Liver (tissue), 9 donors: ENCODE measurements around the gene GRAMD2A. TPM values are rescaled to one million over a fixed set of nuclear protein-coding genes. Genes with fewer than 3 reads are reported as not detected.

ENCODE experiments used
- DNase-seq: peaks from one replicate; pipeline ENCODE4 v3.0.0-alpha.2; 2017; ENCODE audit warnings: low spot score
- H3K27ac ChIP-seq, 2 donors: one replicate each; pipeline ENCODE4 v1.7.0; 2013; ENCODE audit warnings: inconsistent platforms in 2 of 2, low read length in 2 of 2, control low read depth in 1 of 2, low read depth in 1 of 2, mild to moderate bottlenecking in 1 of 2
- H3K27me3 ChIP-seq, 4 donors: one replicate each; pipeline versions ENCODE4 v1.6.1 to v1.7.0; 2013; ENCODE audit warnings: low read length in 3 of 4, inconsistent platforms in 1 of 4, mild to moderate bottlenecking in 1 of 4, moderate library complexity in 1 of 4; ENCODE audit not compliant: control insufficient read depth in 4 of 4, insufficient read depth in 4 of 4
- H3K36me3 ChIP-seq, 4 donors: one replicate each; pipeline versions ENCODE4 v1.6.1 to v1.7.0; 2013; ENCODE audit warnings: low read length in 3 of 4, mild to moderate bottlenecking in 3 of 4, low read depth in 1 of 4, moderate library complexity in 1 of 4; ENCODE audit not compliant: control insufficient read depth in 4 of 4, insufficient read depth in 3 of 4
- H3K4me1 ChIP-seq, 4 donors: one replicate each; pipeline versions ENCODE4 v1.6.1 to v1.7.0; 2013; ENCODE audit warnings: low read length in 3 of 4, mild to moderate bottlenecking in 3 of 4, moderate library complexity in 1 of 4; ENCODE audit not compliant: control insufficient read depth in 4 of 4, insufficient read depth in 4 of 4
- H3K4me3 ChIP-seq, 3 donors: one replicate each; pipeline versions ENCODE4 v1.6.1 to v1.7.0; 2013; ENCODE audit warnings: low read length in 3 of 3, control low read depth in 1 of 3, low read depth in 1 of 3, mild to moderate bottlenecking in 1 of 3
- H3K9ac ChIP-seq, 2 donors: one replicate each; pipeline ENCODE4 v1.7.0; 2013; ENCODE audit warnings: low read length in 2 of 2, mild to moderate bottlenecking in 2 of 2, moderate library complexity in 2 of 2, control low read depth in 1 of 2, low read depth in 1 of 2
- H3K9me3 ChIP-seq, 4 donors: one replicate each; pipeline versions ENCODE4 v1.6.1 to v1.7.0; 2013; ENCODE audit warnings: low read length in 3 of 4; ENCODE audit not compliant: control insufficient read depth in 4 of 4
- EGR1 ChIP-seq, 2 donors: IDR thresholded peaks; 2 replicates each; pipeline ENCODE4 v1.6.1; 2016 to 2018; ENCODE audit warnings: antibody characterized with exemption in 2 of 2, low read depth in 2 of 2
- FOXA1 ChIP-seq: IDR thresholded peaks from 2 replicates; pipeline ENCODE4 v1.6.1; 2016; ENCODE audit warnings: antibody characterized with exemption
- FOXA2 ChIP-seq: IDR thresholded peaks from 2 replicates; pipeline ENCODE4 v1.6.1; 2016; ENCODE audit warnings: antibody characterized with exemption
- GABPA ChIP-seq, 2 donors: IDR thresholded peaks in 1 of 2; conservative IDR thresholded peaks in 1 of 2; 2 replicates each; pipeline ENCODE4 v1.6.1; 2016; ENCODE audit warnings: antibody characterized with exemption in 2 of 2, mild to moderate bottlenecking in 1 of 2, moderate library complexity in 1 of 2
- HNF4A ChIP-seq, 2 donors: conservative IDR thresholded peaks; 2 replicates each; pipeline ENCODE4 v1.6.1; 2016; ENCODE audit warnings: antibody characterized with exemption in 2 of 2, mild to moderate bottlenecking in 2 of 2
- HNF4G ChIP-seq: IDR thresholded peaks from 2 replicates; pipeline ENCODE4 v1.6.1; 2016; ENCODE audit warnings: antibody characterized with exemption
- JUND ChIP-seq, 2 donors: IDR thresholded peaks; 2 replicates each; pipeline ENCODE4 v1.6.1; 2016; ENCODE audit warnings: antibody characterized with exemption in 2 of 2
- NR2F2 ChIP-seq: IDR thresholded peaks from 2 replicates; pipeline ENCODE4 v1.6.1; 2016; ENCODE audit warnings: antibody characterized with exemption
- RAD21 ChIP-seq, 2 donors: IDR thresholded peaks; 2 replicates each; pipeline ENCODE4 v1.6.1; 2016; ENCODE audit warnings: antibody characterized with exemption in 2 of 2, mild to moderate bottlenecking in 2 of 2
- RXRA ChIP-seq, 2 donors: IDR thresholded peaks; 2 replicates each; pipeline ENCODE4 v1.6.1; 2017 to 2018; ENCODE audit warnings: antibody characterized with exemption in 2 of 2, mild to moderate bottlenecking in 1 of 2
- TAF1 ChIP-seq: conservative IDR thresholded peaks from 2 replicates; pipeline ENCODE4 v1.6.1; 2016; ENCODE audit warnings: antibody characterized with exemption, mild to moderate bottlenecking
- WGBS: extraction: QIAGEN DNeasy Blood & Tissue Kit; methylation state at CpG from one replicate; pipeline ENCODE4 v1.1.7; 2013; 5-methylcytosine and 5-hydroxymethylcytosine counted together
- polyA plus RNA-seq, 2 donors: library from polyadenylated mRNA; stranded (reverse) in 1 of 2; unstranded in 1 of 2; fragments of 200-250 nt in 1 of 2; fragments of >200 nt in 1 of 2; fragmentation: Nextera tagmentation in 1 of 2; extraction: Ambion mirVana in 1 of 2; gene quantifications; one replicate each; pipeline versions ENCODE4 v1.2.1 to v1.2.3, GENCODE V29; 2013 to 2015
- total RNA-seq, 2 donors: library from RNA; depleted of rRNA; stranded (reverse); fragments of >200 nt; gene quantifications; one replicate each; pipeline ENCODE4 v1.2.3, GENCODE V29; 2014
- TF ChIP-seq, protein P1 (sequence below): IDR thresholded peaks from 2 replicates; pipeline ENCODE4 v1.6.1; 2016; ENCODE audit warnings: antibody characterized with exemption, mild to moderate bottlenecking
- TF ChIP-seq, protein P2 (sequence below): IDR thresholded peaks from 2 replicates; pipeline ENCODE4 v1.6.1; 2016; ENCODE audit warnings: antibody characterized with exemption
- TF ChIP-seq, protein P3 (sequence below): fragments of 150-350 bp; IDR thresholded peaks from 2 replicates; pipeline ENCODE4 v1.5.1; 2017; ENCODE audit warnings: improper control_type of control experiment, low read depth, low read length; ENCODE audit not compliant: missing input control
- TF ChIP-seq, protein P4 (sequence below): IDR thresholded peaks from 2 replicates; pipeline ENCODE4 v1.6.1; 2016; ENCODE audit warnings: antibody characterized with exemption
- TF ChIP-seq, protein P5 (sequence below): IDR thresholded peaks from 2 replicates; pipeline ENCODE4 v1.6.1; 2016; ENCODE audit warnings: antibody characterized with exemption
- donor health status: healthy.
- donor health status: healthy.
- donor health status: healthy.
- donor health status: healthy.
- donor health status: healthy.

GRAMD2A gene
- total and polyA plus RNA-seq, 4 donors: not detected

DNA sequence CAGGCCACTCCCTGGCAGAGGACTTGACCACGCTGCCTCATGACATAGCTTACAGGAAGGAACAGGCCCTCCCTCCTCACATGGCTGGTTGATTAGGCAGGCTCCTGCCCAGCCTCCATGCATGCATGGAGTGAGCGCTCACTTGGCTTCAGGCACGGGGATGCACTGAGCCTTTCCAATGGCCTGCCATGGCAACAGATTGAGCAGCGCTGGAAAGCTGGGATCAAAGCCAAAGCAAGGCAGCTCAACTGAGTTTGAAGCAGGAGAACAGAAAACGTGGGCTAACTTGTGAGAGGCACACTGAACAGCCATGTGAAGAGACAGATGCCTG, 5.9 kb upstream of the GRAMD2A start:
- Histone ChIP-seq H3K9me3 (no peaks in the 10 kb centered on the region), H3K36me3 (peaks cover 0 to 23% (median 9%) of the 10 kb centered on the region in 4 donors), H3K27me3 (no peaks in the 10 kb centered on the region), H3K9ac (no peak overlapping the region), H3K27ac (no peak overlapping the region), H3K4me1 (peaks cover 0 to 4% (median 0%) of the 10 kb centered on the region in 4 donors), H3K4me3 (no peak overlapping the region)
- WGBS: 61% methylated on average over 5 of the region's 5 CpGs
- no peak for TF ChIP-seq TAF1
- TF ChIP-seq FOXA2: no peak
- TF ChIP-seq, protein P1, sequence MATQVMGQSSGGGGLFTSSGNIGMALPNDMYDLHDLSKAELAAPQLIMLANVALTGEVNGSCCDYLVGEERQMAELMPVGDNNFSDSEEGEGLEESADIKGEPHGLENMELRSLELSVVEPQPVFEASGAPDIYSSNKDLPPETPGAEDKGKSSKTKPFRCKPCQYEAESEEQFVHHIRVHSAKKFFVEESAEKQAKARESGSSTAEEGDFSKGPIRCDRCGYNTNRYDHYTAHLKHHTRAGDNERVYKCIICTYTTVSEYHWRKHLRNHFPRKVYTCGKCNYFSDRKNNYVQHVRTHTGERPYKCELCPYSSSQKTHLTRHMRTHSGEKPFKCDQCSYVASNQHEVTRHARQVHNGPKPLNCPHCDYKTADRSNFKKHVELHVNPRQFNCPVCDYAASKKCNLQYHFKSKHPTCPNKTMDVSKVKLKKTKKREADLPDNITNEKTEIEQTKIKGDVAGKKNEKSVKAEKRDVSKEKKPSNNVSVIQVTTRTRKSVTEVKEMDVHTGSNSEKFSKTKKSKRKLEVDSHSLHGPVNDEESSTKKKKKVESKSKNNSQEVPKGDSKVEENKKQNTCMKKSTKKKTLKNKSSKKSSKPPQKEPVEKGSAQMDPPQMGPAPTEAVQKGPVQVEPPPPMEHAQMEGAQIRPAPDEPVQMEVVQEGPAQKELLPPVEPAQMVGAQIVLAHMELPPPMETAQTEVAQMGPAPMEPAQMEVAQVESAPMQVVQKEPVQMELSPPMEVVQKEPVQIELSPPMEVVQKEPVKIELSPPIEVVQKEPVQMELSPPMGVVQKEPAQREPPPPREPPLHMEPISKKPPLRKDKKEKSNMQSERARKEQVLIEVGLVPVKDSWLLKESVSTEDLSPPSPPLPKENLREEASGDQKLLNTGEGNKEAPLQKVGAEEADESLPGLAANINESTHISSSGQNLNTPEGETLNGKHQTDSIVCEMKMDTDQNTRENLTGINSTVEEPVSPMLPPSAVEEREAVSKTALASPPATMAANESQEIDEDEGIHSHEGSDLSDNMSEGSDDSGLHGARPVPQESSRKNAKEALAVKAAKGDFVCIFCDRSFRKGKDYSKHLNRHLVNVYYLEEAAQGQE: no peak
- no peak for TF ChIP-seq RXRA (IDR thresholded peaks at IDR 0.05)
- TF ChIP-seq HNF4A (conservative IDR thresholded peaks at IDR 0.05): no peak
- TF ChIP-seq JUND (IDR thresholded peaks at IDR 0.05): no peak
- TF ChIP-seq, protein P2, sequence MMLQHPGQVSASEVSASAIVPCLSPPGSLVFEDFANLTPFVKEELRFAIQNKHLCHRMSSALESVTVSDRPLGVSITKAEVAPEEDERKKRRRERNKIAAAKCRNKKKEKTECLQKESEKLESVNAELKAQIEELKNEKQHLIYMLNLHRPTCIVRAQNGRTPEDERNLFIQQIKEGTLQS: no peak
- TF ChIP-seq, protein P3, sequence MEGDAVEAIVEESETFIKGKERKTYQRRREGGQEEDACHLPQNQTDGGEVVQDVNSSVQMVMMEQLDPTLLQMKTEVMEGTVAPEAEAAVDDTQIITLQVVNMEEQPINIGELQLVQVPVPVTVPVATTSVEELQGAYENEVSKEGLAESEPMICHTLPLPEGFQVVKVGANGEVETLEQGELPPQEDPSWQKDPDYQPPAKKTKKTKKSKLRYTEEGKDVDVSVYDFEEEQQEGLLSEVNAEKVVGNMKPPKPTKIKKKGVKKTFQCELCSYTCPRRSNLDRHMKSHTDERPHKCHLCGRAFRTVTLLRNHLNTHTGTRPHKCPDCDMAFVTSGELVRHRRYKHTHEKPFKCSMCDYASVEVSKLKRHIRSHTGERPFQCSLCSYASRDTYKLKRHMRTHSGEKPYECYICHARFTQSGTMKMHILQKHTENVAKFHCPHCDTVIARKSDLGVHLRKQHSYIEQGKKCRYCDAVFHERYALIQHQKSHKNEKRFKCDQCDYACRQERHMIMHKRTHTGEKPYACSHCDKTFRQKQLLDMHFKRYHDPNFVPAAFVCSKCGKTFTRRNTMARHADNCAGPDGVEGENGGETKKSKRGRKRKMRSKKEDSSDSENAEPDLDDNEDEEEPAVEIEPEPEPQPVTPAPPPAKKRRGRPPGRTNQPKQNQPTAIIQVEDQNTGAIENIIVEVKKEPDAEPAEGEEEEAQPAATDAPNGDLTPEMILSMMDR: no peak
- TF ChIP-seq GABPA (IDR thresholded peaks at IDR 0.05 in 1 of 2, conservative IDR thresholded peaks at IDR 0.05 in 1 of 2): no peak
- TF ChIP-seq, protein P4, sequence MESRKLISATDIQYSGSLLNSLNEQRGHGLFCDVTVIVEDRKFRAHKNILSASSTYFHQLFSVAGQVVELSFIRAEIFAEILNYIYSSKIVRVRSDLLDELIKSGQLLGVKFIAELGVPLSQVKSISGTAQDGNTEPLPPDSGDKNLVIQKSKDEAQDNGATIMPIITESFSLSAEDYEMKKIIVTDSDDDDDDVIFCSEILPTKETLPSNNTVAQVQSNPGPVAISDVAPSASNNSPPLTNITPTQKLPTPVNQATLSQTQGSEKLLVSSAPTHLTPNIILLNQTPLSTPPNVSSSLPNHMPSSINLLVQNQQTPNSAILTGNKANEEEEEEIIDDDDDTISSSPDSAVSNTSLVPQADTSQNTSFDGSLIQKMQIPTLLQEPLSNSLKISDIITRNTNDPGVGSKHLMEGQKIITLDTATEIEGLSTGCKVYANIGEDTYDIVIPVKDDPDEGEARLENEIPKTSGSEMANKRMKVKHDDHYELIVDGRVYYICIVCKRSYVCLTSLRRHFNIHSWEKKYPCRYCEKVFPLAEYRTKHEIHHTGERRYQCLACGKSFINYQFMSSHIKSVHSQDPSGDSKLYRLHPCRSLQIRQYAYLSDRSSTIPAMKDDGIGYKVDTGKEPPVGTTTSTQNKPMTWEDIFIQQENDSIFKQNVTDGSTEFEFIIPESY: no peak
- no peak for TF ChIP-seq EGR1 (IDR thresholded peaks at IDR 0.05; ENCODE audit: low read depth in 2 of 2)
- TF ChIP-seq, protein P5, sequence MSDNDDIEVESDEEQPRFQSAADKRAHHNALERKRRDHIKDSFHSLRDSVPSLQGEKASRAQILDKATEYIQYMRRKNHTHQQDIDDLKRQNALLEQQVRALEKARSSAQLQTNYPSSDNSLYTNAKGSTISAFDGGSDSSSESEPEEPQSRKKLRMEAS: no peak
- no peak for TF ChIP-seq FOXA1
- TF ChIP-seq HNF4G: no peak
- TF ChIP-seq RAD21 (IDR thresholded peaks at IDR 0.05): no peak
- TF ChIP-seq NR2F2: no peak
- DNase-seq: no peak
